H9 (cell line): ENCODE measurements around the gene APPL2. TPM values are rescaled to one million over a fixed set of nuclear protein-coding genes. Genes with fewer than 3 reads are reported as not detected.

Experiments
- DNase-seq: peaks from one replicate; pipeline ENCODE4 v3.0.0-alpha.2; 2017
- H2AFZ ChIP-seq: one replicate; pipeline ENCODE4 v1.6.1; 2013; ENCODE audit warnings: mild to moderate bottlenecking, low read length, control low read depth, moderate library complexity
- H2AK5ac ChIP-seq: 2 replicates; pipeline ENCODE4 v1.6.1; 2013; ENCODE audit warnings: low read length, control low read depth, mixed read lengths; ENCODE audit not compliant: insufficient read length
- H2BK120ac ChIP-seq: one replicate; pipeline ENCODE4 v1.6.1; 2013; ENCODE audit warnings: low read depth, mild to moderate bottlenecking, low read length, control low read depth, inconsistent platforms; ENCODE audit not compliant: poor library complexity, severe bottlenecking
- H2BK12ac ChIP-seq: 2 replicates; pipeline ENCODE4 v1.6.1; 2013; ENCODE audit warnings: low read length, control low read depth, mixed read lengths, low read depth; ENCODE audit not compliant: insufficient read length
- H2BK15ac ChIP-seq: 2 replicates; pipeline ENCODE4 v1.6.1; 2013; ENCODE audit warnings: low read depth, low read length, control low read depth
- H2BK20ac ChIP-seq: one replicate; pipeline ENCODE4 v1.6.1; 2013; ENCODE audit warnings: low read depth, mild to moderate bottlenecking, low read length, control low read depth, inconsistent platforms; ENCODE audit not compliant: poor library complexity, severe bottlenecking
- H2BK5ac ChIP-seq: 2 replicates; pipeline ENCODE4 v1.6.1; 2013; ENCODE audit warnings: low read length, control low read depth, mixed read lengths; ENCODE audit not compliant: insufficient read length
- H3K14ac ChIP-seq: 2 replicates; pipeline ENCODE4 v1.6.1; 2013; ENCODE audit warnings: low read length, control low read depth; ENCODE audit not compliant: insufficient read depth
- H3K18ac ChIP-seq: 2 replicates; pipeline ENCODE4 v1.6.1; 2013; ENCODE audit warnings: low read depth, mild to moderate bottlenecking, mixed read lengths, low read length, control low read depth; ENCODE audit not compliant: insufficient read length
- H3K23ac ChIP-seq: 2 replicates; pipeline ENCODE4 v1.6.1; 2013; ENCODE audit warnings: low read length, control low read depth, mixed read lengths, low read depth; ENCODE audit not compliant: insufficient read length
- H3K23me2 ChIP-seq: 2 replicates; pipeline ENCODE4 v1.6.1; 2013; ENCODE audit warnings: low read depth, mild to moderate bottlenecking, mixed read lengths, low read length, control low read depth; ENCODE audit not compliant: insufficient read length, poor library complexity, severe bottlenecking
- H3K27ac ChIP-seq: 2 replicates; pipeline ENCODE4 v1.5.1; 2013; ENCODE audit warnings: low read length, control low read depth, mixed read lengths, low read depth; ENCODE audit not compliant: insufficient read length
- H3K27me3 ChIP-seq: 2 replicates; pipeline ENCODE4 v1.6.1; 2013; ENCODE audit warnings: low read length, control low read depth, inconsistent platforms; ENCODE audit not compliant: insufficient read depth
- H3K4ac ChIP-seq: 2 replicates; pipeline ENCODE4 v1.6.1; 2013; ENCODE audit warnings: low read depth, mild to moderate bottlenecking, control low read depth, inconsistent platforms, low read length, moderate library complexity
- H3K4me1 ChIP-seq: 2 replicates; pipeline ENCODE4 v1.6.1; 2013; ENCODE audit warnings: low read length, control low read depth, inconsistent platforms; ENCODE audit not compliant: insufficient read depth
- H3K4me2 ChIP-seq: 2 replicates; pipeline ENCODE4 v1.6.1; 2013; ENCODE audit warnings: low read length, control low read depth, mixed read lengths; ENCODE audit not compliant: insufficient read length, insufficient read depth
- H3K56ac ChIP-seq: 2 replicates; pipeline ENCODE4 v1.6.1; 2013; ENCODE audit warnings: low read depth, mild to moderate bottlenecking, mixed read lengths, low read length, control low read depth; ENCODE audit not compliant: insufficient read length
- H3K79me1 ChIP-seq: 2 replicates; pipeline ENCODE4 v1.6.1; 2013; ENCODE audit warnings: low read depth, mild to moderate bottlenecking, moderate library complexity, low read length, control low read depth, inconsistent platforms; ENCODE audit not compliant: insufficient read depth, poor library complexity, severe bottlenecking
- H3K79me2 ChIP-seq: 2 replicates; pipeline ENCODE4 v1.6.1; 2013; ENCODE audit warnings: low read length, control low read depth, inconsistent platforms; ENCODE audit not compliant: insufficient read depth
- H3K9ac ChIP-seq: 2 replicates; pipeline ENCODE4 v1.6.1; 2013; ENCODE audit warnings: low read length, control low read depth, mixed read lengths; ENCODE audit not compliant: insufficient read length; ENCODE audit errors: extremely low read depth
- H3K9me3 ChIP-seq: one replicate; pipeline ENCODE4 v1.6.1; 2013; ENCODE audit warnings: low read depth, low read length, inconsistent platforms; ENCODE audit not compliant: control insufficient read depth
- H3T11ph ChIP-seq: one replicate; pipeline ENCODE4 v1.6.1; 2013; ENCODE audit warnings: mild to moderate bottlenecking, low read length, control low read depth, inconsistent platforms
- H4K20me1 ChIP-seq: one replicate; pipeline ENCODE4 v1.6.1; 2013; ENCODE audit not compliant: control insufficient read depth, insufficient read length, insufficient read depth
- H4K5ac ChIP-seq: 2 replicates; pipeline ENCODE4 v1.6.1; 2013; ENCODE audit warnings: low read depth, mild to moderate bottlenecking, mixed read lengths, low read length, control low read depth; ENCODE audit not compliant: insufficient read length
- H4K8ac ChIP-seq: replicated peaks from 2 replicates; pipeline ENCODE4 v1.6.1; 2013; ENCODE audit warnings: low read length, control low read depth, mixed read lengths, low read depth; ENCODE audit not compliant: insufficient read length
- H4K91ac ChIP-seq: 2 replicates; pipeline ENCODE4 v1.6.1; 2013; ENCODE audit warnings: low read depth, mild to moderate bottlenecking, moderate library complexity, mixed read lengths, low read length, control low read depth; ENCODE audit not compliant: insufficient read length
- H3K27ac Mint-ChIP-seq, 3 experiments: 2 replicates in 2 of 3; 3 replicates in 1 of 3; pipeline ENCODE4 v1.8.0; 2020 to 2021; ENCODE audit warnings: mixed read lengths in 3 of 3, mild to moderate bottlenecking in 1 of 3, moderate library complexity in 1 of 3
- H3K27me3 Mint-ChIP-seq: 2 replicates; pipeline ENCODE4 v1.8.0; 2021; ENCODE audit warnings: low read depth, mild to moderate bottlenecking, moderate library complexity, mixed read lengths
- H3K36me3 Mint-ChIP-seq, 3 experiments: 2 replicates in 2 of 3; 3 replicates in 1 of 3; pipeline ENCODE4 v1.8.0; 2020 to 2021; ENCODE audit warnings: low read depth in 3 of 3, mixed read lengths in 3 of 3; ENCODE audit not compliant: insufficient read depth in 1 of 3
- H3K4me1 Mint-ChIP-seq, 2 experiments: 2 replicates each; pipeline ENCODE4 v1.8.0; 2020; ENCODE audit warnings: mixed read lengths in 2 of 2
- H3K4me3 Mint-ChIP-seq, 2 experiments: 2 replicates in 1 of 2; 3 replicates in 1 of 2; pipeline ENCODE4 v1.8.0; 2020 to 2021; ENCODE audit warnings: mild to moderate bottlenecking in 2 of 2, mixed read lengths in 2 of 2, moderate library complexity in 1 of 2
- H3K9me3 Mint-ChIP-seq, 2 experiments: 2 replicates in 1 of 2; 3 replicates in 1 of 2; pipeline ENCODE4 v1.8.0; 2020; ENCODE audit warnings: mild to moderate bottlenecking in 2 of 2, mixed read lengths in 2 of 2, moderate library complexity in 1 of 2
- CTCF ChIP-seq: fragments of 200-600 bp; sonication (generic); conservative IDR thresholded peaks from 3 replicates; pipeline ENCODE4 v1.8.0; 2021; ENCODE audit warnings: antibody characterized with exemption, mild to moderate bottlenecking
- WGBS: extraction: QIAGEN DNeasy Blood & Tissue Kit; methylation state at CpG from one replicate; pipeline ENCODE4 v1.1.7; 2013; ENCODE audit warnings: missing lambda C conversion rate, low lambda C conversion rate, mixed read lengths; ENCODE audit not compliant: insufficient read length; ENCODE audit errors: extremely low coverage; 5-methylcytosine and 5-hydroxymethylcytosine counted together
- total RNA-seq: library from RNA; stranded (reverse); gene quantifications from 2 replicates; pipeline ENCODE4 v1.2.1, GENCODE V29; 2021

APPL2 gene
- total RNA-seq, 1 experiment from 2014 or later = 18.5 TPM

DNA sequence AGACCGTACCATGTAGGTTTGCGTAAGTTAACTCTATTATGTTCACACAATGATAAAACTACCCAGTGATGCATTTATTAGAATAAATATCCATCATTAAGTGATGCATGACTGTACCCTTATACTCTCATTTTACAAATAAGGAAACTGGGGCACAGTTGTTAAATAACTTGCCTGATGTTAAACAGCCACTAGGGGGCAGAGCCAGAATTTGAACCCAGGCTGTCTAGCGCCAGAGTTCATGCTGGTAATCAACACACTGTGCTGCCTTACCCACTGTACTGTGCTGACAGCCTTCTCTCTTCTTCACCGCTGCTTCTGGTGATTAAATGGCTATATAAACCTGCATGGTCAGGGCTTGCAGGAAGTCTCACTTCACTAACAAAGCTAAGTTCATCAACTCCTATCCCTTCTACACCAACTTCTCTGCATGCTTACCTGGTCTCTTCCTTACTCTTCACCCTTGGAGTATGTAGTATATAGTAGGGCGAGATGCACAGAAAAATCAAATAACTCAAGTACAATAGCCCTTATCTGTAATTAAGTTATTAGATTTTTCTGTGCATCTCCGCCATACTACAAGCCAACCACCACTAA, 43.6 kb upstream of the APPL2 start:
- Histone ChIP-seq H4K8ac (no peak overlapping the region), H3K4me1 (no peaks in the 10 kb centered on the region), H2BK5ac (no peak overlapping the region), H3K56ac (no peak overlapping the region), H3K23me2 (no peaks in the 10 kb centered on the region), H2BK15ac (no peak overlapping the region), H3K14ac (no peak overlapping the region), H3K23ac (no peak overlapping the region), H4K5ac (no peak overlapping the region), H3K9me3 (no peaks in the 10 kb centered on the region), H3K79me2 (no peaks in the 10 kb centered on the region), H3K79me1 (no peaks in the 10 kb centered on the region), H3K18ac (no peak overlapping the region), H2AFZ (no peak overlapping the region), H2BK12ac (no peak overlapping the region), H3K27ac (no peak overlapping the region), H4K91ac (no peak overlapping the region), H2BK120ac (no peak overlapping the region), H3T11ph (no peak overlapping the region), H3K4me2 (no peak overlapping the region), H3K9ac (no peak overlapping the region), H3K27me3 (no peaks in the 10 kb centered on the region), H4K20me1 (no peaks in the 10 kb centered on the region), H3K4ac (no peak overlapping the region), H2AK5ac (no peak overlapping the region), H2BK20ac (no peak overlapping the region)
- Mint-ChIP-seq H3K4me1 (peaks cover 8 to 18% of the 10 kb centered on the region in 2 experiments), H3K36me3 (no peaks in the 10 kb centered on the region), H3K27ac (no peak overlapping the region), H3K4me3 (no peak overlapping the region), H3K9me3 (no peaks in the 10 kb centered on the region), H3K27me3 (peaks cover 5% of the 10 kb centered on the region)
- TF ChIP-seq CTCF = peak; percentile 87
- peak; percentile 61 for DNase-seq
- no CpG with 5 or more reads among the region's 6 CpGs for WGBS
